ENCODE data around the gene HCFC2.

HCFC2 gene

GRCh38 chr12:104056419-104056972 lies 7.8 kb upstream of the HCFC2 start:
- in situ Hi-C loops (cut with MboI; ENCODE audit: low sequenced_read_pairs) = no loop called here

- in situ Hi-C loops (cut with MboI; ENCODE audit: low sequenced_read_pairs) = no loop called here
These were observed 6.5 kb upstream of the HCFC2 start for GRCh38 chr12:104057771-104058197.

GRCh38 chr12:104058802-104059201 lies 5.5 kb upstream of the HCFC2 start:
- in situ Hi-C loops (cut with MboI; ENCODE audit: low sequenced_read_pairs) = no loop called here

- in situ Hi-C loops (cut with MboI; ENCODE audit: low sequenced_read_pairs) = no loop called here
These were observed 4.4 kb upstream of the HCFC2 start for GRCh38 chr12:104059963-104060362.

GRCh38 chr12:104060791-104061190 lies 3.5 kb upstream of the HCFC2 start:
- in situ Hi-C loops (cut with MboI; ENCODE audit: low sequenced_read_pairs) = no loop called here

GRCh38 chr12:104063712-104064030 lies 660 bp upstream of the HCFC2 start:
- in situ Hi-C loops (cut with MboI; ENCODE audit: low sequenced_read_pairs) = no loop called here

- in situ Hi-C loops (cut with MboI; ENCODE audit: low sequenced_read_pairs) = no loop called here
These were observed 604 bp downstream of the HCFC2 start for GRCh38 chr12:104064842-104065427.

- in situ Hi-C loops (cut with MboI; ENCODE audit: low sequenced_read_pairs) = no loop called here
These were observed 7.8 kb downstream of the HCFC2 start for GRCh38 chr12:104072099-104072498.

GRCh38 chr12:104073699-104074098 lies 9.4 kb downstream of the HCFC2 start:
- in situ Hi-C loops (cut with MboI; ENCODE audit: low sequenced_read_pairs) = no loop called here

- in situ Hi-C loops (cut with MboI; ENCODE audit: low sequenced_read_pairs) = no loop called here
These were observed 14.7 kb downstream of the HCFC2 start for GRCh38 chr12:104079024-104079423.

- in situ Hi-C loops (cut with MboI; ENCODE audit: low sequenced_read_pairs) = no loop called here
These were observed 16.4 kb downstream of the HCFC2 start for GRCh38 chr12:104080764-104081163.

- in situ Hi-C loops (cut with MboI; ENCODE audit: low sequenced_read_pairs) = no loop called here
These were observed 19.6 kb downstream of the HCFC2 start for GRCh38 chr12:104083769-104084475.

GRCh38 chr12:104090685-104091084 lies 26.4 kb downstream of the HCFC2 start:
- in situ Hi-C loops (cut with MboI; ENCODE audit: low sequenced_read_pairs) = no loop called here

- in situ Hi-C loops (cut with MboI; ENCODE audit: low sequenced_read_pairs) = no loop called here
These were observed 26.8 kb downstream of the HCFC2 start for GRCh38 chr12:104091136-104091535.

GRCh38 chr12:104094284-104094683 lies 30.0 kb downstream of the HCFC2 start:
- in situ Hi-C loops (cut with MboI; ENCODE audit: low sequenced_read_pairs) = no loop called here

- in situ Hi-C loops (cut with MboI; ENCODE audit: low sequenced_read_pairs) = no loop called here
These were observed 31.0 kb downstream of the HCFC2 start for GRCh38 chr12:104095289-104095688.

GRCh38 chr12:104097954-104098353 lies 33.6 kb downstream of the HCFC2 start:
- in situ Hi-C loops (cut with MboI; ENCODE audit: low sequenced_read_pairs) = no loop called here

GRCh38 chr12:104105461-104105860 lies 41.1 kb downstream of the HCFC2 start:
- in situ Hi-C loops (cut with MboI; ENCODE audit: low sequenced_read_pairs) = loop anchor here (25.0 kb wide), 1 partner anchor 218 kb away; no protein-coding TSS in a partner anchor

- in situ Hi-C loops (cut with MboI; ENCODE audit: low sequenced_read_pairs) = loop anchor here (25.0 kb wide), 1 partner anchor 220 kb away; no protein-coding TSS in a partner anchor
These were observed 42.6 kb downstream of the HCFC2 start for GRCh38 chr12:104106965-104107364.

GRCh38 chr12:104108755-104109445 lies 44.6 kb downstream of the HCFC2 start:
- in situ Hi-C loops (cut with MboI; ENCODE audit: low sequenced_read_pairs) = loop anchor here (25.0 kb wide), 1 partner anchor 222 kb away; no protein-coding TSS in a partner anchor

- in situ Hi-C loops (cut with MboI; ENCODE audit: low sequenced_read_pairs) = loop anchor here (25.0 kb wide), 1 partner anchor 222 kb away; no protein-coding TSS in a partner anchor
These were observed 45.3 kb downstream of the HCFC2 start for GRCh38 chr12:104109446-104110271.
